ENCODE results near the gene SLC30A4.

The SLC30A4 gene

GRCh38 chr15:45469441-45469840 lies 53.1 kb downstream of the SLC30A4 start:
- Histone ChIP-seq H3K4me3 (ENCODE audit: severe bottlenecking) (no peak overlapping the region), H3K27ac (ENCODE audit: poor library complexity, severe bottlenecking) (no peak overlapping the region), H3K27me3 (ENCODE audit: insufficient read depth, poor library complexity, severe bottlenecking) (no peaks in the 10 kb centered on the region), H3K9me3 (ENCODE audit: severe bottlenecking) (peaks cover 1% of the 10 kb centered on the region), H3K36me3 (ENCODE audit: low read depth) (no peaks in the 10 kb centered on the region), H3K4me1 (ENCODE audit: insufficient read depth, poor library complexity, severe bottlenecking) (no peaks in the 10 kb centered on the region)
- TF ChIP-seq CTCF (IDR thresholded peaks at IDR 0.05; ENCODE audit: poor library complexity, severe bottlenecking) = no peak
- no peak for ATAC-seq (ENCODE audit: low read depth)
- DNase-seq (ENCODE audit: low spot score) = no peak

- Histone ChIP-seq H3K36me3 (ENCODE audit: low read depth) (no peaks in the 10 kb centered on the region), H3K27me3 (ENCODE audit: insufficient read depth, poor library complexity, severe bottlenecking) (no peaks in the 10 kb centered on the region), H3K4me1 (ENCODE audit: insufficient read depth, poor library complexity, severe bottlenecking) (no peaks in the 10 kb centered on the region), H3K4me3 (ENCODE audit: severe bottlenecking) (no peak overlapping the region), H3K9me3 (ENCODE audit: severe bottlenecking) (peaks cover 1% of the 10 kb centered on the region), H3K27ac (ENCODE audit: poor library complexity, severe bottlenecking) (no peak overlapping the region)
- ATAC-seq (ENCODE audit: low read depth) (no peak), DNase-seq (ENCODE audit: low spot score) (no peak)
- TF ChIP-seq CTCF (IDR thresholded peaks at IDR 0.05; ENCODE audit: poor library complexity, severe bottlenecking) = no peak
These were observed 53.5 kb downstream of the SLC30A4 start for GRCh38 chr15:45469027-45469426.

- Histone ChIP-seq H3K4me3 (ENCODE audit: severe bottlenecking) (no peak overlapping the region), H3K36me3 (ENCODE audit: low read depth) (no peaks in the 10 kb centered on the region), H3K4me1 (ENCODE audit: insufficient read depth, poor library complexity, severe bottlenecking) (no peaks in the 10 kb centered on the region), H3K27ac (ENCODE audit: poor library complexity, severe bottlenecking) (no peak overlapping the region), H3K9me3 (ENCODE audit: severe bottlenecking) (peaks cover 1% of the 10 kb centered on the region), H3K27me3 (ENCODE audit: insufficient read depth, poor library complexity, severe bottlenecking) (no peaks in the 10 kb centered on the region)
- ATAC-seq (ENCODE audit: low read depth) (no peak), DNase-seq (ENCODE audit: low spot score) (no peak)
- TF ChIP-seq CTCF (IDR thresholded peaks at IDR 0.05; ENCODE audit: poor library complexity, severe bottlenecking) = no peak
These were observed 54.3 kb downstream of the SLC30A4 start for GRCh38 chr15:45468294-45468693.

DNA sequence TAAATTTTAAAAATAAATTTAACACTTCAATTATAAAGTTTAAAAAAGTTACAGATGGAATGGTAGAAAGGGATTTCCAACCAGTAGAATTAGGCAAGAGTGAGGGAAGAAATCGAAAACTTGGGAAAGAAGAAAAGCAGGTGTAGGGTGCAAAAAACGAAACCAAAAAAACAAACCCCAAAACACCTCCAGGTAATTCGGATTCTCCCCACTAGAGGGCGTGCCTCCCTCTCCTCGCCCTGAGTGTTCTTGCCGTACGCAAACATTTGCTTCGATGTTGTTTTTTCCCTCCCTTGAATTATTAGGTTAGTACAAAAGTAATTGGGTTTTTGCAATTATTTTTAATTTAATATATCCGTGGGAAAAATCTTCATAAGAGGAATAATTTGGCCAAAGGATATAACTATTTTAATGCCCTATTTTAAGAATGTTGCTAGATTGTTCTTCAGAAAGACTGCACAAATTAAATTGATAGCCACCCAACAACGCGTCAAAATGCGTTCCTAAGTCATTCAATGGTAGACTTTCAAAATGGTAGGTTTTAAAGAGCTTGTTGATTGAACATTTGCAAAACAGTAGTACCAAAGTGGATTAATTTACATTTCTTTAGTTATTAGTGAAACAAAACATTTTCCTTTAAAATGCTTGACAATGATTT lies 63.7 kb downstream of the SLC30A4 start:
- H3K4me1 ChIP-seq (ENCODE audit: insufficient read depth, poor library complexity, severe bottlenecking) = peaks cover 38% of the 10 kb centered on the region
- H3K36me3 ChIP-seq (ENCODE audit: low read depth) = no peaks in the 10 kb centered on the region
- H3K27me3 ChIP-seq (ENCODE audit: insufficient read depth, poor library complexity, severe bottlenecking) = no peaks in the 10 kb centered on the region
- ATAC-seq (ENCODE audit: low read depth) = no peak
- H3K4me3 ChIP-seq (ENCODE audit: severe bottlenecking) = peak overlapping the region; percentile 19
- no peaks in the 10 kb centered on the region for H3K9me3 ChIP-seq (ENCODE audit: severe bottlenecking)
- DNase-seq (ENCODE audit: low spot score) = no peak
- TF ChIP-seq CTCF (IDR thresholded peaks at IDR 0.05; ENCODE audit: poor library complexity, severe bottlenecking) = peak; percentile 98
- H3K27ac ChIP-seq (ENCODE audit: poor library complexity, severe bottlenecking) = no peak overlapping the region
